ENCODE results near the gene LST1. TPM values are rescaled to one million over a fixed set of nuclear protein-coding genes. Genes with fewer than 3 reads are reported as not detected.

Gene LST1
- total and polyA plus RNA-seq, 2 of the 8 experiments (the other 6 are each of a cell fraction or from before 2014, with no cell fraction given), result not detected

- TF ChIP-seq, protein P1, sequence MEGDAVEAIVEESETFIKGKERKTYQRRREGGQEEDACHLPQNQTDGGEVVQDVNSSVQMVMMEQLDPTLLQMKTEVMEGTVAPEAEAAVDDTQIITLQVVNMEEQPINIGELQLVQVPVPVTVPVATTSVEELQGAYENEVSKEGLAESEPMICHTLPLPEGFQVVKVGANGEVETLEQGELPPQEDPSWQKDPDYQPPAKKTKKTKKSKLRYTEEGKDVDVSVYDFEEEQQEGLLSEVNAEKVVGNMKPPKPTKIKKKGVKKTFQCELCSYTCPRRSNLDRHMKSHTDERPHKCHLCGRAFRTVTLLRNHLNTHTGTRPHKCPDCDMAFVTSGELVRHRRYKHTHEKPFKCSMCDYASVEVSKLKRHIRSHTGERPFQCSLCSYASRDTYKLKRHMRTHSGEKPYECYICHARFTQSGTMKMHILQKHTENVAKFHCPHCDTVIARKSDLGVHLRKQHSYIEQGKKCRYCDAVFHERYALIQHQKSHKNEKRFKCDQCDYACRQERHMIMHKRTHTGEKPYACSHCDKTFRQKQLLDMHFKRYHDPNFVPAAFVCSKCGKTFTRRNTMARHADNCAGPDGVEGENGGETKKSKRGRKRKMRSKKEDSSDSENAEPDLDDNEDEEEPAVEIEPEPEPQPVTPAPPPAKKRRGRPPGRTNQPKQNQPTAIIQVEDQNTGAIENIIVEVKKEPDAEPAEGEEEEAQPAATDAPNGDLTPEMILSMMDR (IDR thresholded peaks at IDR 0.05; ENCODE audit: control extremely low read depth in 1 of 3, insufficient read depth in 1 of 3, low read depth in 1 of 3, low read length in 3 of 3), result no peak
- TF ChIP-seq SIRT6 (IDR thresholded peaks at IDR 0.05; ENCODE audit: low read length) (no peak), CBX5 (IDR thresholded peaks at IDR 0.05; ENCODE audit: low read depth, low read length) (no peak)
Measured at GRCh38 chr6:31617010-31617409, 30.9 kb downstream of the LST1 start (continued).
